HL-60/S4 treated with retinoic acid at 250 ng/mL for 4 days and 3 days (cell line): ENCODE measurements around the gene NONO.
"Not testable (repeated sequence)": the region's sequence is repeated elsewhere in the genome, so short reads cannot be mapped to it uniquely, and the experiment has no call there.

ENCODE experiments used
- in situ Hi-C: fragments of 300-500 bp; cut with MboI; formaldehyde crosslinking; loops from 2 replicates; pipeline ENCODE4 v1.7.0; 2022; ENCODE audit warnings: low sequenced_read_pairs

NONO gene

GRCh38 chrX:71283403-71284143 lies at the start of gene NONO:
TSS of gene NONO (plus strand) at chrX:71283635. CDS start at chrX:71290638, 7,003 bp downstream.
- in situ Hi-C loops = no loop called here

GRCh38 chrX:71235482-71235881 lies 48.0 kb upstream of the NONO start:
- in situ Hi-C loops = no loop called here

- in situ Hi-C loops = no loop called here
These were observed 46.6 kb upstream of the NONO start for GRCh38 chrX:71236836-71237235.

GRCh38 chrX:71239781-71240180 lies 43.7 kb upstream of the NONO start:
- in situ Hi-C loops = no loop called here

GRCh38 chrX:71241301-71241700 lies 42.1 kb upstream of the NONO start:
- in situ Hi-C loops = no loop called here

GRCh38 chrX:71244359-71245128 lies 38.9 kb upstream of the NONO start:
- in situ Hi-C loops = no loop called here

GRCh38 chrX:71245159-71245558 lies 38.3 kb upstream of the NONO start:
- in situ Hi-C loops = no loop called here

- in situ Hi-C loops = no loop called here
These were observed 32.6 kb upstream of the NONO start for GRCh38 chrX:71250841-71251240.

GRCh38 chrX:71251466-71251973 lies 31.9 kb upstream of the NONO start:
- in situ Hi-C loops = no loop called here

GRCh38 chrX:71252221-71252620 lies 31.2 kb upstream of the NONO start:
- in situ Hi-C loops = no loop called here

GRCh38 chrX:71253253-71254091 lies 30.0 kb upstream of the NONO start:
- in situ Hi-C loops = no loop called here

- in situ Hi-C loops = no loop called here
These were observed 29.1 kb upstream of the NONO start, which contains the start of gene ZMYM3 for GRCh38 chrX:71254092-71254963. TSS of gene ZMYM3 (minus strand) at chrX:71254140. CDS start at chrX:71253255, 885 bp downstream.

GRCh38 chrX:71256051-71256450 lies 27.4 kb upstream of the NONO start:
- in situ Hi-C loops = no loop called here

- in situ Hi-C loops = no loop called here
These were observed 26.6 kb upstream of the NONO start for GRCh38 chrX:71256856-71257255.

- in situ Hi-C loops = not testable (repeated sequence)
These were observed 14.8 kb upstream of the NONO start for GRCh38 chrX:71268624-71269023.

- in situ Hi-C loops = no loop called here
These were observed 13.5 kb upstream of the NONO start for GRCh38 chrX:71269801-71270395.

GRCh38 chrX:71272313-71272712 lies 11.1 kb upstream of the NONO start:
- in situ Hi-C loops = not testable (repeated sequence)

GRCh38 chrX:71281300-71281699 lies 2.1 kb upstream of the NONO start:
- in situ Hi-C loops = not testable (repeated sequence)

GRCh38 chrX:71282514-71283402 lies 677 bp upstream of the NONO start:
- in situ Hi-C loops = no loop called here
